OCI-LY1 (cell line): ENCODE results near the gene PNMA3.
"Not testable (repeated sequence)": the region's sequence is repeated elsewhere in the genome, so short reads cannot be mapped to it uniquely, and the experiment has no call there.

Experiments
- H2AFZ ChIP-seq: fragments of 200-600 bp; sonication (generic), shearing (Covaris generic); 2 replicates; pipeline ENCODE4 v1.6.0; 2014; ENCODE audit warnings: antibody characterized with exemption, mild to moderate bottlenecking, low read length
- H3F3A ChIP-seq: fragments of 200-600 bp; sonication (generic), shearing (Covaris generic); 2 replicates; pipeline ENCODE4 v1.6.0; 2014; ENCODE audit warnings: mild to moderate bottlenecking, antibody characterized with exemption, low read length, moderate library complexity; ENCODE audit not compliant: insufficient read depth
- H3K27ac ChIP-seq: fragments of 200-600 bp; sonication (generic); 2 replicates; pipeline ENCODE4 v1.5.1; 2014; ENCODE audit warnings: low read length, mixed run types, mild to moderate bottlenecking, low read depth; ENCODE audit not compliant: poor library complexity, severe bottlenecking
- H3K27me3 ChIP-seq: fragments of 200-600 bp; sonication (generic); 2 replicates; pipeline ENCODE4 v1.6.0; 2014; ENCODE audit warnings: antibody characterized with exemption, mild to moderate bottlenecking, low read length, moderate library complexity; ENCODE audit not compliant: insufficient read depth
- H3K36me3 ChIP-seq: fragments of 200-600 bp; sonication (generic); 2 replicates; pipeline ENCODE4 v1.6.1; 2014; ENCODE audit warnings: mild to moderate bottlenecking, antibody characterized with exemption, low read length, moderate library complexity, mixed read lengths; ENCODE audit not compliant: insufficient read depth
- H3K4me1 ChIP-seq: fragments of 200-600 bp; sonication (generic); 2 replicates; pipeline ENCODE4 v1.5.1; 2014; ENCODE audit warnings: mild to moderate bottlenecking, low read length, moderate library complexity; ENCODE audit not compliant: insufficient read depth, severe bottlenecking
- H3K4me2 ChIP-seq: fragments of 200-600 bp; sonication (generic), shearing (Covaris generic); 2 replicates; pipeline ENCODE4 v1.6.1; 2014; ENCODE audit warnings: low read length
- H3K4me3 ChIP-seq: fragments of 200-600 bp; sonication (generic); 2 replicates; pipeline ENCODE4 v1.5.1; 2014; ENCODE audit warnings: low read length, low read depth, mild to moderate bottlenecking, mixed read lengths; ENCODE audit not compliant: poor library complexity, severe bottlenecking
- H3K79me2 ChIP-seq: fragments of 200-600 bp; shearing (Covaris generic); 2 replicates; pipeline ENCODE4 v1.6.1; 2016; ENCODE audit warnings: mixed run types, low read length, mixed read lengths; ENCODE audit not compliant: insufficient read depth
- H3K9ac ChIP-seq: fragments of 200-600 bp; sonication (generic), shearing (Covaris generic); 2 replicates; pipeline ENCODE4 v1.6.1; 2014; ENCODE audit warnings: mild to moderate bottlenecking, low read length, mixed read lengths
- H3K9me2 ChIP-seq: fragments of 200-600 bp; sonication (generic), shearing (Covaris generic); 2 replicates; pipeline ENCODE4 v1.6.1; 2014; ENCODE audit warnings: low read depth, mild to moderate bottlenecking, low read length, mixed read lengths
- H3K9me3 ChIP-seq: fragments of 200-600 bp; shearing (Covaris generic); 2 replicates; pipeline ENCODE4 v1.6.1; 2014; ENCODE audit warnings: low read length, mixed read lengths
- H4K20me1 ChIP-seq: fragments of 200-600 bp; sonication (generic), shearing (Covaris generic); 2 replicates; pipeline ENCODE4 v1.6.0; 2016; ENCODE audit warnings: mild to moderate bottlenecking, low read length; ENCODE audit not compliant: insufficient read depth
- EZH2 ChIP-seq: fragments of 200-600 bp; sonication (generic), shearing (Covaris generic); IDR thresholded peaks from 2 replicates; pipeline ENCODE4 v1.8.0; 2017; ENCODE audit warnings: borderline replicate concordance, mixed run types, mild to moderate bottlenecking, antibody characterized with exemption, low read length, moderate library complexity, mixed read lengths
- TF ChIP-seq, protein P1 (sequence below): fragments of 200-600 bp; sonication (generic), shearing (Covaris generic); IDR thresholded peaks from 2 replicates; pipeline ENCODE4 v1.5.1; 2017; ENCODE audit warnings: mild to moderate bottlenecking, antibody characterized with exemption, low read length, moderate library complexity, mixed read lengths

The PNMA3 gene

DNA sequence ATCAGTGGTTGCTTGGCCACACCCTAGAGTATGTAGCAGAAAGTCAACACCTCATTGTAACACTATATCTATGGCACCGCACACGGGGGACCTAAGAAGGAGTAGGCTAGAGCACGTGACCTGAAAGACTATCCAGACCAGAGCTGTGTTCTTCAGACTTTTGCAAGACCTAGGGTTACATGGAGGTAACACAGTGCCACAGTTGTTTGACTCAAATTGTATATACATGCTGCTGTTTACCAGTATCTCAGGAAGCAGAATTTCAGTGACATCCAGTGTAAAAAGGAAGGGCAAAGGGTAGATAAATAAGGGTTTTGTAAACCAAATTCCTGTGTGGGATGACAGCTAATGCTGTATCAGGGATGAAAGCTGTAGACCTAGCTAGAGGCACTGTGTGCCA lies 46.1 kb downstream of the PNMA3 start:
- no peak overlapping the region for H3K4me2 ChIP-seq
- H3K36me3 ChIP-seq: no peaks in the 10 kb centered on the region
- H3K79me2 ChIP-seq: no peaks in the 10 kb centered on the region
- no peak for TF ChIP-seq EZH2
- TF ChIP-seq, protein P1, sequence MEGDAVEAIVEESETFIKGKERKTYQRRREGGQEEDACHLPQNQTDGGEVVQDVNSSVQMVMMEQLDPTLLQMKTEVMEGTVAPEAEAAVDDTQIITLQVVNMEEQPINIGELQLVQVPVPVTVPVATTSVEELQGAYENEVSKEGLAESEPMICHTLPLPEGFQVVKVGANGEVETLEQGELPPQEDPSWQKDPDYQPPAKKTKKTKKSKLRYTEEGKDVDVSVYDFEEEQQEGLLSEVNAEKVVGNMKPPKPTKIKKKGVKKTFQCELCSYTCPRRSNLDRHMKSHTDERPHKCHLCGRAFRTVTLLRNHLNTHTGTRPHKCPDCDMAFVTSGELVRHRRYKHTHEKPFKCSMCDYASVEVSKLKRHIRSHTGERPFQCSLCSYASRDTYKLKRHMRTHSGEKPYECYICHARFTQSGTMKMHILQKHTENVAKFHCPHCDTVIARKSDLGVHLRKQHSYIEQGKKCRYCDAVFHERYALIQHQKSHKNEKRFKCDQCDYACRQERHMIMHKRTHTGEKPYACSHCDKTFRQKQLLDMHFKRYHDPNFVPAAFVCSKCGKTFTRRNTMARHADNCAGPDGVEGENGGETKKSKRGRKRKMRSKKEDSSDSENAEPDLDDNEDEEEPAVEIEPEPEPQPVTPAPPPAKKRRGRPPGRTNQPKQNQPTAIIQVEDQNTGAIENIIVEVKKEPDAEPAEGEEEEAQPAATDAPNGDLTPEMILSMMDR: no peak
- H3K4me3 ChIP-seq: no peak overlapping the region
- no peak overlapping the region for H3K9ac ChIP-seq
- H3K27ac ChIP-seq: no peak overlapping the region
- no peaks in the 10 kb centered on the region for H3K9me3 ChIP-seq
- H3K4me1 ChIP-seq: no peaks in the 10 kb centered on the region
- H2AFZ ChIP-seq: no peak overlapping the region
- H3K9me2 ChIP-seq: no peaks in the 10 kb centered on the region
- H3F3A ChIP-seq: no peaks in the 10 kb centered on the region
- no peaks in the 10 kb centered on the region for H3K27me3 ChIP-seq
- no peaks in the 10 kb centered on the region for H4K20me1 ChIP-seq

DNA sequence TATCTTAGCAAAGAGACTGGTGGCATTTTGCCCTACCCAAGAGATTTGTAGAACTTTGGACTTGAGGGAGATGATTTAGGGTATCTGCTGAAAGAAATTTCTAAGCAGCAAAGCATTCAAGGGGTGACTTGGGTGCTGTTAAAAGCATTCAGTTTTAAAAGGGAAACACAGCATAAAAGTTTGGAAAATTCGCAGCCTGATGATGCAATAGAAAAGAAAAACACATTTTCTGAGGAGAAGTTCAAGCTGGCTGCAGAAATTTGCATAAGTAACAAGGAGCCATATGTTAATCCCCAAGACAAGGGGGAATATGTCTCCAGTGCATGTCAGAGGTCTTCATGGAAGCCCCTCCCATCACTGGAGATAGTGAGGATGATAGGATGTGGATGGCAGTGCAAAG lies 48.7 kb downstream of the PNMA3 start:
- not testable (repeated sequence) for H4K20me1 ChIP-seq, H3K4me3 ChIP-seq, H3K4me1 ChIP-seq, H3K4me2 ChIP-seq, H2AFZ ChIP-seq, H3K9me2 ChIP-seq, H3K9ac ChIP-seq, H3K79me2 ChIP-seq, H3K27ac ChIP-seq, H3K27me3 ChIP-seq, H3K9me3 ChIP-seq, H3K36me3 ChIP-seq, H3F3A ChIP-seq

GRCh38 chrX:153106092-153106801 lies 50.0 kb downstream of the PNMA3 start:
- H3K9me3 ChIP-seq, H3K9ac ChIP-seq, H3K27me3 ChIP-seq, H3K79me2 ChIP-seq, H3K4me2 ChIP-seq, H2AFZ ChIP-seq, H3K27ac ChIP-seq, H3K9me2 ChIP-seq, H3F3A ChIP-seq, H3K4me3 ChIP-seq, H4K20me1 ChIP-seq, H3K36me3 ChIP-seq, H3K4me1 ChIP-seq: not testable (repeated sequence)
